AG04450 (cell line): ENCODE results near the gene CTXND1. TPM values are rescaled to one million over a fixed set of nuclear protein-coding genes. Genes with fewer than 3 reads are reported as not detected.

Source experiments
- CTCF ChIA-PET: fragments of 300-600, 350-600 bp; formaldehyde crosslinking; extraction: SDS; loops from one replicate; lab custom pipeline; 2022; ENCODE audit warnings: antibody characterized with exemption, inconsistent platforms; lab: Charles Lee
- POLR2A ChIA-PET: fragments of 350-600 bp; formaldehyde crosslinking; extraction: SDS; loops from one replicate; lab custom pipeline; 2021; ENCODE audit warnings: antibody characterized with exemption, inconsistent platforms; lab: Yijun Ruan, JAX
- DNase-seq: peaks from one replicate; pipeline ENCODE4 v3.0.0-alpha.2; 2011; ENCODE audit warnings: low read depth, low spot score
- H3K27ac ChIP-seq: one replicate; pipeline ENCODE4 v1.5.1; 2012; ENCODE audit warnings: low read depth, low read length, control low read depth
- H3K27me3 ChIP-seq: one replicate; pipeline ENCODE4 v1.6.0; 2012; ENCODE audit warnings: low read length; ENCODE audit not compliant: control insufficient read depth, insufficient read depth
- H3K4me3 ChIP-seq: 2 replicates; pipeline ENCODE4 v1.5.1; 2011; ENCODE audit warnings: mild to moderate bottlenecking, low read depth, low read length, control low read depth
- H3K9me3 ChIP-seq: 2 replicates; pipeline ENCODE4 v1.5.1; 2012; ENCODE audit warnings: low read length; ENCODE audit not compliant: control insufficient read depth, insufficient read depth
- CTCF ChIP-seq: IDR thresholded peaks from 2 replicates; pipeline ENCODE4 v1.5.1; 2011; ENCODE audit warnings: low read depth, low read length, control low read depth, inconsistent platforms
- polyA plus RNA-seq: library from polyadenylated mRNA; depleted of rRNA; stranded (reverse); fragments of >200 nt; gene quantifications from 2 replicates; pipeline ENCODE4 v1.2.3, GENCODE V29; 2011

Gene CTXND1
- polyA plus RNA-seq, 1 experiment, result not detected

- no peak for TF ChIP-seq CTCF
- CTCF ChIA-PET, result no interaction called here
- H3K27me3 ChIP-seq, result peaks cover 12% of the 10 kb centered on the region
- H3K4me3 ChIP-seq, result no peak overlapping the region
- H3K27ac ChIP-seq, result no peak overlapping the region
- H3K9me3 ChIP-seq, result no peaks in the 10 kb centered on the region
- POLR2A ChIA-PET, result no interaction called here
- DNase-seq, result no peak
These were observed 16.1 kb upstream of the CTXND1 start for GRCh38 chr15:80268101-80268500.

GRCh38 chr15:80267658-80268057 is 15.6 kb upstream of the CTXND1 start:
- no peak for TF ChIP-seq CTCF
- Histone ChIP-seq H3K27me3 (peaks cover 12% of the 10 kb centered on the region), H3K9me3 (no peaks in the 10 kb centered on the region), H3K4me3 (no peak overlapping the region), H3K27ac (no peak overlapping the region)
- ChIA-PET CTCF (no interaction called here), POLR2A (no interaction called here)
- DNase-seq, result no peak

GRCh38 chr15:80266745-80267144 is 14.7 kb upstream of the CTXND1 start:
- Histone ChIP-seq H3K4me3 (no peak overlapping the region), H3K27me3 (peaks cover 12% of the 10 kb centered on the region), H3K27ac (no peak overlapping the region), H3K9me3 (no peaks in the 10 kb centered on the region)
- ChIA-PET CTCF (no interaction called here), POLR2A (no interaction called here)
- DNase-seq, result no peak
- TF ChIP-seq CTCF, result no peak

GRCh38 chr15:80266113-80266512 is 14.1 kb upstream of the CTXND1 start:
- ChIA-PET POLR2A (no interaction called here), CTCF (no interaction called here)
- no peak for DNase-seq
- Histone ChIP-seq H3K4me3 (no peak overlapping the region), H3K9me3 (no peaks in the 10 kb centered on the region), H3K27ac (no peak overlapping the region), H3K27me3 (peaks cover 12% of the 10 kb centered on the region)
- TF ChIP-seq CTCF, result no peak

- CTCF ChIA-PET, result no interaction called here
- H3K27me3 ChIP-seq, result peaks cover 19% of the 10 kb centered on the region
- POLR2A ChIA-PET, result no interaction called here
These were observed 13.0 kb upstream of the CTXND1 start for GRCh38 chr15:80265021-80265420.

More at GRCh38 chr15:80265021-80265420, 13.0 kb upstream of the CTXND1 start:
- no peak for DNase-seq
- Histone ChIP-seq H3K27ac (no peak overlapping the region), H3K4me3 (no peak overlapping the region), H3K9me3 (no peaks in the 10 kb centered on the region)
- no peak for TF ChIP-seq CTCF
